Fibroblast of lung (primary cell): ENCODE results near the gene CHRNB1.

Experiments
- EZH2 ChIP-seq: IDR thresholded peaks from 2 replicates; pipeline ENCODE4 v1.5.1; 2012; ENCODE audit warnings: low read length, control low read depth, mild to moderate bottlenecking; ENCODE audit errors: missing control alignments
- TF ChIP-seq, protein P1 (sequence below), 2 donors: IDR thresholded peaks in 1 of 2; conservative IDR thresholded peaks in 1 of 2; 1 replicate in 1 of 2; 2 replicates in 1 of 2; pipeline ENCODE4 v1.5.1; 2011 to 2012; ENCODE audit warnings: low read length in 2 of 2, control low read depth in 1 of 2, inconsistent platforms in 1 of 2, low read depth in 1 of 2, mild to moderate bottlenecking in 1 of 2

- TF ChIP-seq, protein P1, sequence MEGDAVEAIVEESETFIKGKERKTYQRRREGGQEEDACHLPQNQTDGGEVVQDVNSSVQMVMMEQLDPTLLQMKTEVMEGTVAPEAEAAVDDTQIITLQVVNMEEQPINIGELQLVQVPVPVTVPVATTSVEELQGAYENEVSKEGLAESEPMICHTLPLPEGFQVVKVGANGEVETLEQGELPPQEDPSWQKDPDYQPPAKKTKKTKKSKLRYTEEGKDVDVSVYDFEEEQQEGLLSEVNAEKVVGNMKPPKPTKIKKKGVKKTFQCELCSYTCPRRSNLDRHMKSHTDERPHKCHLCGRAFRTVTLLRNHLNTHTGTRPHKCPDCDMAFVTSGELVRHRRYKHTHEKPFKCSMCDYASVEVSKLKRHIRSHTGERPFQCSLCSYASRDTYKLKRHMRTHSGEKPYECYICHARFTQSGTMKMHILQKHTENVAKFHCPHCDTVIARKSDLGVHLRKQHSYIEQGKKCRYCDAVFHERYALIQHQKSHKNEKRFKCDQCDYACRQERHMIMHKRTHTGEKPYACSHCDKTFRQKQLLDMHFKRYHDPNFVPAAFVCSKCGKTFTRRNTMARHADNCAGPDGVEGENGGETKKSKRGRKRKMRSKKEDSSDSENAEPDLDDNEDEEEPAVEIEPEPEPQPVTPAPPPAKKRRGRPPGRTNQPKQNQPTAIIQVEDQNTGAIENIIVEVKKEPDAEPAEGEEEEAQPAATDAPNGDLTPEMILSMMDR (conservative IDR thresholded peaks at IDR 0.05 in 1 of 2, IDR thresholded peaks at IDR 0.05 in 1 of 2; ENCODE audit: low read depth in 1 of 2, low read length in 2 of 2): no peak
- no peak for TF ChIP-seq EZH2
Measured at GRCh38 chr17:7503521-7503920, 58.7 kb downstream of the CHRNB1 start.
